Kidney epithelial cell (primary cell): Measurements from ENCODE around the gene RAB28. TPM values are rescaled to one million over a fixed set of nuclear protein-coding genes. Genes with fewer than 3 reads are reported as not detected.

ENCODE experiments used
- DNase-seq: peaks from one replicate; pipeline ENCODE4 v3.0.0-alpha.2; 2010; ENCODE audit warnings: low read depth
- H3K27me3 ChIP-seq: 2 replicates; pipeline ENCODE4 v1.6.0; 2011; ENCODE audit warnings: low read length; ENCODE audit not compliant: control insufficient read depth, insufficient read depth
- H3K36me3 ChIP-seq: 2 replicates; pipeline ENCODE4 v1.5.1; 2011; ENCODE audit warnings: low read length; ENCODE audit not compliant: control insufficient read depth, insufficient read depth
- H3K4me3 ChIP-seq: 2 replicates; pipeline ENCODE4 v1.5.1; 2011; ENCODE audit warnings: low read depth, mild to moderate bottlenecking, control low read depth, low read length
- total RNA-seq: library from RNA; depleted of rRNA; stranded (reverse); fragments of >200 nt; gene quantifications from 2 replicates; pipeline ENCODE4 v1.2.3, GENCODE V29; 2015
- TF ChIP-seq, protein P1 (sequence below): IDR thresholded peaks from 2 replicates; pipeline ENCODE4 v1.5.1; 2011; ENCODE audit warnings: mild to moderate bottlenecking, moderate library complexity, low read length, control low read depth, inconsistent platforms; ENCODE audit not compliant: insufficient read depth, poor library complexity, severe bottlenecking

RAB28 gene
- total RNA-seq, 1 donor from 2014 or later: 17.3 TPM

- Histone ChIP-seq H3K27me3 (no peaks in the 10 kb centered on the region), H3K36me3 (no peaks in the 10 kb centered on the region), H3K4me3 (peak overlapping the region; percentile 90)
- DNase-seq: peak; percentile 29
- TF ChIP-seq, protein P1, sequence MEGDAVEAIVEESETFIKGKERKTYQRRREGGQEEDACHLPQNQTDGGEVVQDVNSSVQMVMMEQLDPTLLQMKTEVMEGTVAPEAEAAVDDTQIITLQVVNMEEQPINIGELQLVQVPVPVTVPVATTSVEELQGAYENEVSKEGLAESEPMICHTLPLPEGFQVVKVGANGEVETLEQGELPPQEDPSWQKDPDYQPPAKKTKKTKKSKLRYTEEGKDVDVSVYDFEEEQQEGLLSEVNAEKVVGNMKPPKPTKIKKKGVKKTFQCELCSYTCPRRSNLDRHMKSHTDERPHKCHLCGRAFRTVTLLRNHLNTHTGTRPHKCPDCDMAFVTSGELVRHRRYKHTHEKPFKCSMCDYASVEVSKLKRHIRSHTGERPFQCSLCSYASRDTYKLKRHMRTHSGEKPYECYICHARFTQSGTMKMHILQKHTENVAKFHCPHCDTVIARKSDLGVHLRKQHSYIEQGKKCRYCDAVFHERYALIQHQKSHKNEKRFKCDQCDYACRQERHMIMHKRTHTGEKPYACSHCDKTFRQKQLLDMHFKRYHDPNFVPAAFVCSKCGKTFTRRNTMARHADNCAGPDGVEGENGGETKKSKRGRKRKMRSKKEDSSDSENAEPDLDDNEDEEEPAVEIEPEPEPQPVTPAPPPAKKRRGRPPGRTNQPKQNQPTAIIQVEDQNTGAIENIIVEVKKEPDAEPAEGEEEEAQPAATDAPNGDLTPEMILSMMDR: no peak
Measured at GRCh38 chr4:13483768-13484121, 395 bp downstream of the RAB28 start.

DNA sequence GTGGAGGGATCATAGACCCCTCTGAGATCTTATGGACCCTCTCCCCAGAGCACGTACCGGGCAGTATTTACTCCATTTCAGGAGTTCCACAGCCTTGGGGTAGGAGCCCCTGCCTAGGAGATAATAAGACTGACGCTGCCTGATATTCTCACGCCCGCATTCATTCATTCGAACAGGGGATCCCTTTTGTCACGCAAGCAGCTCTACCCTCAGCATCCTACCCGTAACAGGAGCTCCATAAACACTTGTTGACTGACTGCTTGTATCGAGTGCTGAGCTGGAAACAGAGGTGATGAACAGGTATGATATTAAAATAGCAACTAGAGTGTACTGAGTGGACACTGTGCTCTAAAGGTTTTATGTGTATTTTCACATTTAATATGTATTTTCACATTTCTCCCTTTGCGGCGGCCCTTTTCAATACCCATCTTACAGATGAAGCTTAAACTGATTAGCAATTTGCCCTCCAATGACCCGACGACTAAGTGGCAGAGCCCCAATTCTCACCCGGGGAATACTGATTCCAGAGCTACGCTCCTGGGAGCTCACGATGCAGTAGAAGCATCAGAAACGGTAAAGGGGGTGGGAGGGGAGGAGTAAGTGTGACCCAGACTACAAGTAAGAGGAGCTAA is 888 bp downstream of the RAB28 start:
- TF ChIP-seq, protein P1: no peak
- no peak for DNase-seq
- no peaks in the 10 kb centered on the region for H3K36me3 ChIP-seq
- H3K27me3 ChIP-seq: no peaks in the 10 kb centered on the region
- peak overlapping the region; percentile 90 for H3K4me3 ChIP-seq

GRCh38 chr4:13481569-13481968 is 2.6 kb downstream of the RAB28 start:
- no peak overlapping the region for H3K4me3 ChIP-seq
- no peak for DNase-seq
- TF ChIP-seq, protein P1: no peak
- H3K27me3 ChIP-seq: no peaks in the 10 kb centered on the region
- no peaks in the 10 kb centered on the region for H3K36me3 ChIP-seq

DNA sequence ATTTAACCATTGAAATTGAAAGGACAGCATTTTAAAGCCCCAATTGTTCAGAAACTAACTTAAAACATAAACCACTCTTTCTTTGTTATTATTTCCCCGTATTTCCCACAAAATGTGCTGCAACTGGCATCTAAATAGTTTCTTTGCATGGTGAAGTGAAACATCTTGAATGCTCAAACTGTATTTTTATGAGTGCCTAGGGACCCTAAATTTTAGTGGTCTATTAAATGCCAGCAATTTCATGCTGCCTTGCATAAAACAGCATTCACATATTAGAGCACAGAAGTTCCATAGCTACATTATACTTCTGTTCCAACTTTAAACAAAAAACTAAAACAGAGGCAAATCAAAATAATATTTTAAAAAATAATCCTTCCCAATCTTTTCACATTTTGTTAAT is 5.4 kb downstream of the RAB28 start:
- DNase-seq: no peak
- TF ChIP-seq, protein P1: no peak
- H3K36me3 ChIP-seq: no peaks in the 10 kb centered on the region
- H3K4me3 ChIP-seq: no peak overlapping the region
- H3K27me3 ChIP-seq: no peaks in the 10 kb centered on the region

GRCh38 chr4:13478131-13478530 is 6.0 kb downstream of the RAB28 start:
- Histone ChIP-seq H3K4me3 (no peak overlapping the region), H3K36me3 (no peaks in the 10 kb centered on the region), H3K27me3 (no peaks in the 10 kb centered on the region)
- no peak for DNase-seq
- TF ChIP-seq, protein P1: no peak

GRCh38 chr4:13476915-13477314 is 7.2 kb downstream of the RAB28 start:
- no peaks in the 10 kb centered on the region for H3K36me3 ChIP-seq
- H3K27me3 ChIP-seq: no peaks in the 10 kb centered on the region
- DNase-seq: peak; percentile 25
- H3K4me3 ChIP-seq: no peak overlapping the region
- TF ChIP-seq, protein P1: no peak
